Peyer's patch (tissue), 4 donors: ENCODE measurements around the gene HSPG2. TPM values are rescaled to one million over a fixed set of nuclear protein-coding genes. Genes with fewer than 3 reads are reported as not detected.

ENCODE experiments used
- DNase-seq, 3 donors: peaks; one replicate each; pipeline ENCODE4 v3.0.0-alpha.2; 2017 to 2019
- H3K27ac ChIP-seq, 4 donors: fragments of 200-600 bp; sonication (generic); one replicate each; pipeline ENCODE4 v1.5.1; 2016 to 2019
- H3K27me3 ChIP-seq, 2 donors: fragments of 200-600 bp; sonication (generic); one replicate each; pipeline ENCODE4 v1.5.1; 2019
- H3K36me3 ChIP-seq, 3 donors: fragments of 200-600 bp; sonication (generic); one replicate each; pipeline ENCODE4 v1.5.1; 2016 to 2019
- H3K4me1 ChIP-seq, 4 donors: fragments of 200-600 bp; sonication (generic); one replicate each; pipeline ENCODE4 v1.5.1; 2016 to 2019
- H3K4me3 ChIP-seq, 4 donors: fragments of 200-600 bp; sonication (generic); 1 replicate in 3 of 4; 2 replicates in 1 of 4; pipeline ENCODE4 v1.5.1; 2016 to 2019; ENCODE audit warnings: mild to moderate bottlenecking in 1 of 4
- H3K9me3 ChIP-seq, 4 donors: fragments of 200-600 bp; sonication (generic); one replicate each; pipeline ENCODE4 v1.5.1; 2016 to 2019; ENCODE audit warnings: mild to moderate bottlenecking in 1 of 4
- CTCF ChIP-seq, 6 experiments: fragments of 450-650 bp in 4 of 6; fragments of 200-600 bp in 2 of 6; sonication (generic) in 1 of 6; IDR thresholded peaks; one replicate each; pipeline ENCODE4 v1.5.1; 2017 to 2019; ENCODE audit warnings: antibody characterized with exemption in 6 of 6, mild to moderate bottlenecking in 3 of 6, moderate library complexity in 1 of 6
- POLR2A ChIP-seq, 2 donors: fragments of 450-650 bp; IDR thresholded peaks; one replicate each; pipeline ENCODE4 v1.5.1; 2017; ENCODE audit warnings: antibody characterized with exemption in 2 of 2, mild to moderate bottlenecking in 2 of 2, moderate library complexity in 2 of 2
- total RNA-seq, 4 donors: library from RNA; depleted of rRNA; stranded (reverse); fragments of >200 nt; gene quantifications; one replicate each; pipeline ENCODE4 v1.1.0, GENCODE V29; 2016

The HSPG2 gene
- total RNA-seq, 4 donors from 2014 or later = 68.7 to 199 (median 122) TPM

- H3K4me3 ChIP-seq = no peak overlapping the region
- no peaks in the 10 kb centered on the region for H3K9me3 ChIP-seq
- H3K4me1 ChIP-seq = peaks cover 0 to 32% (median 2%) of the 10 kb centered on the region in 4 donors
- DNase-seq = no peak
- no peak for TF ChIP-seq CTCF (IDR thresholded peaks at IDR 0.05)
- no peak for TF ChIP-seq POLR2A (IDR thresholded peaks at IDR 0.05)
- no peaks in the 10 kb centered on the region for H3K27me3 ChIP-seq
- H3K27ac ChIP-seq = peak overlapping the region in 2 of 4 donors; percentile 45 to 86
- H3K36me3 ChIP-seq = no peaks in the 10 kb centered on the region
These were observed 3.4 kb upstream of the HSPG2 start for GRCh38 chr1:21940492-21940891.

GRCh38 chr1:21939650-21940374 is 2.7 kb upstream of the HSPG2 start:
- Histone ChIP-seq H3K4me3 (no peak overlapping the region), H3K9me3 (no peaks in the 10 kb centered on the region), H3K36me3 (no peaks in the 10 kb centered on the region), H3K27me3 (no peaks in the 10 kb centered on the region), H3K4me1 (peaks cover 0 to 38% (median 2%) of the 10 kb centered on the region in 4 donors), H3K27ac (peak overlapping the region; percentile 5 to 86 (median 34))
- TF ChIP-seq CTCF (IDR thresholded peaks at IDR 0.05) (peak in 3 of 6 experiments; percentile 56 to 64 (median 63)), POLR2A (IDR thresholded peaks at IDR 0.05) (no peak)
- DNase-seq = peak in 2 of 3 donors; percentile 80 to 86

- Histone ChIP-seq H3K36me3 (no peaks in the 10 kb centered on the region), H3K27me3 (no peaks in the 10 kb centered on the region), H3K4me3 (no peak overlapping the region), H3K4me1 (peaks cover 0 to 47% (median 2%) of the 10 kb centered on the region in 4 donors), H3K9me3 (no peaks in the 10 kb centered on the region), H3K27ac (peak overlapping the region; percentile 5 to 86 (median 63))
- TF ChIP-seq POLR2A (IDR thresholded peaks at IDR 0.05) (no peak), CTCF (IDR thresholded peaks at IDR 0.05) (no peak)
- DNase-seq = no peak
These were observed 1.8 kb upstream of the HSPG2 start for GRCh38 chr1:21938732-21939538.

GRCh38 chr1:21937372-21938121 is 437 bp upstream of the HSPG2 start:
- peak overlapping the region; percentile 55 to 86 (median 71) for H3K4me3 ChIP-seq
- H3K4me1 ChIP-seq = peaks cover 0 to 60% (median 2%) of the 10 kb centered on the region in 4 donors
- peak in 1 of 6 experiments; percentile 5 for TF ChIP-seq CTCF (IDR thresholded peaks at IDR 0.05)
- TF ChIP-seq POLR2A (IDR thresholded peaks at IDR 0.05) = no peak

GRCh38 chr1:21936366-21937031 is 611 bp downstream of the HSPG2 start:
- no peak for DNase-seq
- no peak for TF ChIP-seq CTCF (IDR thresholded peaks at IDR 0.05)
- no peak for TF ChIP-seq POLR2A (IDR thresholded peaks at IDR 0.05)

More at GRCh38 chr1:21937372-21938121, 437 bp upstream of the HSPG2 start:
- Histone ChIP-seq H3K9me3 (no peaks in the 10 kb centered on the region), H3K27ac (peak overlapping the region; percentile 76 to 95 (median 84)), H3K36me3 (no peaks in the 10 kb centered on the region), H3K27me3 (no peaks in the 10 kb centered on the region)
- DNase-seq = peak; percentile 71 to 91 (median 83)

More at GRCh38 chr1:21936366-21937031, 611 bp downstream of the HSPG2 start:
- Histone ChIP-seq H3K9me3 (no peaks in the 10 kb centered on the region), H3K27ac (peak overlapping the region; percentile 72 to 96 (median 86)), H3K36me3 (no peaks in the 10 kb centered on the region), H3K4me3 (peak overlapping the region; percentile 51 to 86 (median 71)), H3K4me1 (peaks cover 3 to 70% (median 4%) of the 10 kb centered on the region in 4 donors), H3K27me3 (no peaks in the 10 kb centered on the region)
